DMS 273 treated with DMSO at 0.1 percent for 48 hours (cell line): ENCODE results near the gene EHMT1.
"Not testable (repeated sequence)": the region's sequence is repeated elsewhere in the genome, so short reads cannot be mapped to it uniquely, and the experiment has no call there.

ENCODE experiments used
- DNase-seq: peaks from one replicate; lab custom pipeline; 2025; lab: John Stamatoyannopoulos, UW

The EHMT1 gene

GRCh38 chr9:137761793-137762192, 143.0 kb downstream of the EHMT1 start:
- no peak for DNase-seq

- DNase-seq: no peak
These were observed 143.7 kb downstream of the EHMT1 start for GRCh38 chr9:137762414-137763061.

- DNase-seq: no peak
These were observed 144.6 kb downstream of the EHMT1 start for GRCh38 chr9:137763271-137763955.

- DNase-seq: no peak
These were observed 145.4 kb downstream of the EHMT1 start for GRCh38 chr9:137764171-137764671.

- no peak for DNase-seq
These were observed 146.2 kb downstream of the EHMT1 start for GRCh38 chr9:137764981-137765380.

GRCh38 chr9:137765536-137765935, 146.7 kb downstream of the EHMT1 start:
- no peak for DNase-seq

GRCh38 chr9:137771580-137771979, 152.8 kb downstream of the EHMT1 start:
- DNase-seq: no peak

- DNase-seq: no peak
These were observed 153.6 kb downstream of the EHMT1 start for GRCh38 chr9:137772281-137772873.

- no peak for DNase-seq
These were observed 156.1 kb downstream of the EHMT1 start for GRCh38 chr9:137774775-137775386.

GRCh38 chr9:137776306-137776995, 157.6 kb downstream of the EHMT1 start:
- DNase-seq: no peak

- DNase-seq: no peak
These were observed 159.0 kb downstream of the EHMT1 start for GRCh38 chr9:137777761-137778160.

- DNase-seq: no peak
These were observed 159.5 kb downstream of the EHMT1 start for GRCh38 chr9:137778336-137778735.

- DNase-seq: no peak
These were observed 160.1 kb downstream of the EHMT1 start for GRCh38 chr9:137778914-137779313.

- not testable (repeated sequence) for DNase-seq
These were observed 161.2 kb downstream of the EHMT1 start for GRCh38 chr9:137780031-137780430.

- no peak for DNase-seq
These were observed 163.2 kb downstream of the EHMT1 start for GRCh38 chr9:137781906-137782585.

GRCh38 chr9:137783521-137783920, 164.7 kb downstream of the EHMT1 start:
- DNase-seq: no peak

- DNase-seq: no peak
These were observed 165.2 kb downstream of the EHMT1 start for GRCh38 chr9:137784046-137784445.

GRCh38 chr9:137784641-137785513, 166.1 kb downstream of the EHMT1 start:
- DNase-seq: no peak

GRCh38 chr9:137785704-137786161, 166.9 kb downstream of the EHMT1 start:
- no peak for DNase-seq

- DNase-seq: no peak
These were observed 167.7 kb downstream of the EHMT1 start for GRCh38 chr9:137786511-137786920.
